Activated T-cell treated with anti-CD3 and anti-CD28 coated beads for 1 hour (primary cell): Measurements from ENCODE around the gene NOX3.
A peak's percentile ranks its signal among the peaks of the same experiment; 100 is the strongest.

Experiments used
- DNase-seq: peaks from one replicate; pipeline ENCODE4 v3.0.0-alpha.2; 2020; ENCODE audit warnings: low read depth

NOX3 gene

DNA sequence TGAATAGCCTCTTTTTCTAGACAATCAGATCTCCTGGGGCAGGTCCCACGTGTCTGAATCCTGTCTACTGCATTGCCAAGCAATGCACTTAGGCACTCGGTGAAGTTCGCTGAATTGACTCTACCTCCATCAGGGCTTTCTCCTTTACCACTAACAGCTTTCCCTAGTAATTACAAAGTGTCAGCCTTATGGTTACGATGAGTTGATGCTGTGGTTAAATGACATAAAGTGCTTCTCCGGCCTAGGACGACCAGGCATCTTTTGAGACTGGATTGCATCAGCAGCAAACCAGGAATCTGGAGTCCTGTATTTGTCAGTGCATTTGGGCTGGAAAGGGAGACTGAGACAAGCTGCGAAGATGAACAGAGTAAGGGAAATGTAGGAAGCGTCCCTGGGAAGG, 21.5 kb downstream of the NOX3 start:
- DNase-seq: no peak

- DNase-seq: no peak
These were observed 23.3 kb downstream of the NOX3 start for GRCh38 chr6:155432293-155432692.

- no peak for DNase-seq
These were observed 26.2 kb downstream of the NOX3 start for GRCh38 chr6:155429321-155429893.

GRCh38 chr6:155426408-155426945, 29.2 kb downstream of the NOX3 start:
- DNase-seq: no peak

- no peak for DNase-seq
These were observed 31.5 kb downstream of the NOX3 start for GRCh38 chr6:155424181-155424580.

DNA sequence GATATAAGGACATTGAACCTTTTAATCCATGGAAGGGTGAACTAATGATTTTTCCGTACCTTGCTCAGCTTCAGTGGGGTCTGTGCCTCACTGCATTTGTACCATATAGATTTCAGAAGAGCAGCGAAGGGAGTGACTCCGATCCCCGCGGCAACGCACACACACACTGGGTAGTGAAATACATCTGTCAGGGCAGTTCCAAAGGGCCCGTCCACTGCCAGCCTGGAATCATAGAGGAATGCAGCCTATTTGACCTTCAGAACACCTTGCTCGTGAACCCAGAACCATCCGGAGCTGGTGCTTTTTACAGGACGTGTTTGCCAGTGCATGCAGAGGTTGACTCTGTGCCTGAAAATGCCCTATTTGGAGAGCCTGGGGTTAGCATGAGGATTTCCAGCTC, 33.0 kb downstream of the NOX3 start:
- DNase-seq: no peak

- no peak for DNase-seq
These were observed 35.1 kb downstream of the NOX3 start for GRCh38 chr6:155420492-155420891.

- no peak for DNase-seq
These were observed 36.5 kb downstream of the NOX3 start for GRCh38 chr6:155419161-155419560.

- peak; percentile 51 for DNase-seq
These were observed 37.5 kb downstream of the NOX3 start for GRCh38 chr6:155418017-155418761.

GRCh38 chr6:155417454-155417853, 38.2 kb downstream of the NOX3 start:
- DNase-seq: no peak

DNA sequence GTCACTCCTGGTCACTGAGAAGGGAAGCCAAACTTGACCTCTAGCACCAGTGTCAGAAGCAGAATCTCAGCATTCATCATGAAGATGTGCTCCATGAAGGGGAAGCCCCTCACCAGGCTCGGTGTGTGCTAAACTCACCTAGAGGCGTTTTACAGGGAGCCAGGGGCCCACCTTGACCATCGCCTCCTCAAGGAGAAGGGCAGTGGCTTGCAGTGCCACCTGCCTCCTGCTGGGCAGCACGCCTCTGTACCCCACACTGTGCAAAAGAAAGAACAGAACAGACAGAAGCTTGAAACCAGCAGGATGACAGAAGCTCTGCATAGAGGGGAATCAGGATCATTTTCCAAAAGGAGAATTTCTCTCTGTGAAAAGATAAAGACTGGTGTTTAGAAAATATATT, 39.7 kb downstream of the NOX3 start:
- DNase-seq: no peak

DNA sequence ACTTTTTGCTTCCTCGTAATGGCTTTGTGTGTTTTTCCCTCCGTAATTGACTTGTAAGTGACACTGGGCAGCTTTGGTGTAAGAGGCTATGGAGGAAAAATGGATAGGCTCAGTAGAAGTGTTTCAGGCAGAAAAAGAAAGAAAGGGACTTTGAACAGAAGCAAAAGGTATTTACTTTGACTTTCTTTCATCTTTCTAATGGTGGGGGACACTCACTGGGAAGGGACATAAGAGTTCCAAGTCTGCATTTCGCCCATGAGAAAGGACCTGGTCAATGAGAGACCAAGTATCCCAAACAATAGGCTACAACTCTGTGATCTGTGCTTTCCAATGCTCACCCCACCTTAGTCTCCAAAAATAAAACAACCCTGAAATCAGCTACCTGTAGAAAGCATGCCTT, 41.6 kb downstream of the NOX3 start:
- no peak for DNase-seq

GRCh38 chr6:155412335-155412734, 43.3 kb downstream of the NOX3 start:
- DNase-seq: no peak

DNA sequence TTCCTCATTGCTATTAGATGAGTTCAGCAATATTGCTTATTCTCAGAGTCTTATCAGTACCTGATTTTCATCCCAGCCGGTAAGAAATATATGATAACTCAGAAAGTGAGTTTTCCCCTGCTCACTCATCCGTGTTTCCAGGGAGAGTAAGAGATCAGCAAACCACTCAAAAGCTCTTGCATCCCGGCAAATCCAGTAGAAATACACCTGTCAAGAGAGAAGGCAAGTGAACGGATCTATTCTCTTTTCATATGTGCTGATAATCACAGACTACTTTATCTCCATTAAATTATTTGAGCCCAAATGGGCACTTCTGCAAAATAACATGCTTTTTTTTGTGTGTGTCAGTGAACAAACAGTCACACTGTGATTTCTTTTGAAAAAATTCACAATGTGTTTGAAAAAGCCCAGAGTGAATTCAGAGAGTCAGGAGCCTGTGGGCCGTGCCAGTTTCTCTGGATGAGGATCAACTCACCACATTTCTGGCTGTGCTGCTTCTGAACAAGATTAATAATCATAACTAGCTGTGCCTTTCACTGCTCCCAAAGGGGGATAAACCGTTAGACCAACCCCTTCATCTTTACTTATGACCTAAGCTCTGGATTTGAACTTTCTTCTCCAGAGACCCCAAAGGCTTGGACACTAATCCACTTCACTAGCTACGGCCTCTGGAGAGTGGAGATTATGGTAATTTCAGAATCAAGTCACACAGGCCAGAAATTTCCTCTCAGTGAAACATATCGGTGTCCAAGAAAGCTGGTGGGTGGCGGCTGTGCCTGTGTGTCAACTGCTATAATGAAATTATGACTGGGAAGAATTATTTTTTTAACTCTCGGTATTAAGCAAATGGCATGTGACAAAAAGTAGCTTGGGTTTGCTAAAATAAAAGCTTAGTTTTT, 44.2 kb downstream of the NOX3 start:
- DNase-seq: no peak

GRCh38 chr6:155409391-155409790, 46.2 kb downstream of the NOX3 start:
- no peak for DNase-seq

DNA sequence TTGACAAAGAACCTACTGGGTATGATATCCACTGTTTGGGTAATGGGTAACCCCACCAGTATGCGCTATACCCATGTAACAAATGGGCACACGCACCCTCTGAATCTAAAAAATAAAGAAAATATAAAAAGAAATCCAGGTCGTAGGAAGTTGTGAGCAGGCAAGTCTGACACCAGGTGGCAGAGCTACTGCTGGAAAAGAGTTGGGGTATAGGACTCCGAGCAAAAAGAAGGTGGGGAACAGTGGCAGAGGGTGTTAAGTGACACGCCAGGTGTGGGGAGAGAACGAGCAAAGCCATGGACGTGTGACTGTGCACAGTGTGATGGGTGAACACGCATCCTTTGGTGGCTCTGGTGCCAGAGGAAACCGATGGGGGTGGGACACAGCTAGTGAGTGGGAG, 46.7 kb downstream of the NOX3 start:
- no peak for DNase-seq

GRCh38 chr6:155408231-155408630, 47.4 kb downstream of the NOX3 start:
- no peak for DNase-seq

GRCh38 chr6:155406801-155407200, 48.8 kb downstream of the NOX3 start:
- DNase-seq: no peak

DNA sequence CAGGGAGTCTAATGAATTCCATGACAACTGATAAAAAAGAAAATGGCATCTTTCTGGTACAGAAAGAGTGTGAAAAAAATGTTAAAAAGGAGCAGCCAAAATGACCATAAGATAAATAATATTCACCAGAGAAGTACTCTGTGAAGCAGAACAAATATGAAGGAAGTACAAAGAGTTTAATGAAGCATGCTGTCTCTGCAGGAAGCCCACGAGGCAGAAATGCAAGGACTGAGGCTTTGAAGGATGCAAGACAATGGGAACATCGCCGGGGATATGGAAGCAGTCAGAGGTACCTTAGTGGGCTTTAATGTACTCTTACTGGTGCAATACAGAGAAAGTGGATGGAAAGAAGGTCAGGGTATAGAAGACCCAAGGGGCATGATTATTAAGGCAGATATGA, 50.7 kb downstream of the NOX3 start:
- DNase-seq: no peak

DNA sequence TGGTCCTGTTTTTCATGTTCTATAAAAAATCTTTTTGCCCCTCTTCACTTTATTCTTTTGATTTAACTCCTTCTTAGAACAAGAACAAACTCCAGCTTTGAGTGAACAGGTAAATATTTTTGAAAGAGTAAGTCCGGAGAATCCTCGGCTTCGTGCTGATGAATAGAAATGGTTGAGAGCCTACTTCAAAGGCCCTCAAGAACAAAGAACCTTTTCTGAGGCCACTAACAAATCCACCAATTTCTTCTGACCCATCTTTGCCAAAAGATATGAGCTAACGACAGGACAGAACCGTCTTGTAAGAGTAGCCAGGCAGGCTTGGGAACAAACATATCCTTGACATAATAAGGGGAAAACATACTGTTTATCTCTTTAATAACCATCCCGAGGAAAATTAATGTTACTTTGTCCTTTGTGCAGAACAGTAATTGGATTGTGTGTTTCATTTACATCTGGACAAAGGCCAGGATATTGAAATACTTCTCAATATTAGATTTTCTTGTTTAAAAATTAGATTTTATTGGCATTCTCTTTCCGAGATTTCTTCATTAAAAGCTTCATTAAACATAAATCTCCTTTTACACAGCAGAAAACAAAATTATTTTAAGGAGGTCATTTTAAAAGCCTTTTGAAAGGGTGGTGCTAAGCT, 52.9 kb downstream of the NOX3 start:
- DNase-seq: no peak

DNA sequence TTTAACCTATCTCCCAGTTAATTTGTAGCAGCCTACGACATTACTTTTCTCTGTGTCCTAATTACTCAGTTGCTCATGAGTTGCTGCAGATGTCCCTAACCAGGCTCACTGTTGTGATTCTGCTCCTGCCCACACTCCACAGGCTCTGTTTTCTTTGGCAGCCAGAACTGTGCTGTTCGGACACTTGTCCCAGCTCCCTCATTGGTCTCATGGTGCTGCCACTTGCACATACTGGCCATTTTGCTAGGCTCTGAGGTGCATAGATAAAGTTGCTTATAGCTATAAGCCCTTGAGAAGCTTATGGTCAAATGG, 55.0 kb downstream of the NOX3 start:
- DNase-seq: no peak
